Measurements from ENCODE around the gene HTR3D.

HTR3D gene

DNA sequence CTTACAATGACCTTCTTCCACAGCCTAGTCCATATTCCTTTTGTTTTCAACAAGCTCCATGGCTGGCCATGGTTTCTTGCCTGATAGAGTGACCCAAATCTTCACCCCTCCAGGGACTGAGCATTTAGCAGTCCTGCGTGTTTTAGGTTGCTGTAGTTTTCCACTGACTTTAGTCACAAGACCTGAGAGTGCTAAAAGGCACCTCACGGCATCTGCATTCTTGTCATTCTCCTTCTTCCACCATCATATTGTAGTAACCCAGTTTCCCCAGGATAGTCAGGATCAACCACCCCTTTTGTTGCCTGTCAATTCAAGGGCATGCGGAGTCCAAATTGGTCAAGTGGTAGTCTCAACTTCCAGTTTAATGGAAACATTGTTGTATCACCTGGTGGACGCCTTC, 42.1 kb downstream of the HTR3D start:
- no peak overlapping the region for H3K4me3 ChIP-seq (ENCODE audit: low read depth, low read length)
- TF ChIP-seq, protein P1, sequence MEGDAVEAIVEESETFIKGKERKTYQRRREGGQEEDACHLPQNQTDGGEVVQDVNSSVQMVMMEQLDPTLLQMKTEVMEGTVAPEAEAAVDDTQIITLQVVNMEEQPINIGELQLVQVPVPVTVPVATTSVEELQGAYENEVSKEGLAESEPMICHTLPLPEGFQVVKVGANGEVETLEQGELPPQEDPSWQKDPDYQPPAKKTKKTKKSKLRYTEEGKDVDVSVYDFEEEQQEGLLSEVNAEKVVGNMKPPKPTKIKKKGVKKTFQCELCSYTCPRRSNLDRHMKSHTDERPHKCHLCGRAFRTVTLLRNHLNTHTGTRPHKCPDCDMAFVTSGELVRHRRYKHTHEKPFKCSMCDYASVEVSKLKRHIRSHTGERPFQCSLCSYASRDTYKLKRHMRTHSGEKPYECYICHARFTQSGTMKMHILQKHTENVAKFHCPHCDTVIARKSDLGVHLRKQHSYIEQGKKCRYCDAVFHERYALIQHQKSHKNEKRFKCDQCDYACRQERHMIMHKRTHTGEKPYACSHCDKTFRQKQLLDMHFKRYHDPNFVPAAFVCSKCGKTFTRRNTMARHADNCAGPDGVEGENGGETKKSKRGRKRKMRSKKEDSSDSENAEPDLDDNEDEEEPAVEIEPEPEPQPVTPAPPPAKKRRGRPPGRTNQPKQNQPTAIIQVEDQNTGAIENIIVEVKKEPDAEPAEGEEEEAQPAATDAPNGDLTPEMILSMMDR (IDR thresholded peaks at IDR 0.05; ENCODE audit: low read depth, low read length): no peak
- no peak for DNase-seq (ENCODE audit: low read depth)

DNA sequence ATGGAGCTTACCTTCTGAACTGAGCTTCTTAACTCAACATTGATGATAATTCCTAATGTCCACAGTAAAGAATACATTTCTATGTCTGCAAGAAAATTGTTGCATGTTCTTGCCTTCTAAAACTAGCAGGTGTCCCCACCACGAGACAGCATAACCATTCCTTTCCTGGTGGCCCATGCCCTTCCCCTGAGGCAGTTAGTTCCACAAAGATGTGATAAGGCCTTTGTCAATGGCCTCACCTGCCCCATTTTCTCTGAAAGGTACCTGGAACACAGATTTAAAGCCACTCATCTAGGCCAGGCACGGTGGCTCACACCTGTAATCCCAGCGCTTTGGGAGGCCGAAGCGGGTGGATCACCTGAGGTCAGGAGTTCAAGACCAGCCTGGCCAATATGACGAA, 44.4 kb downstream of the HTR3D start:
- H3K4me3 ChIP-seq (ENCODE audit: low read depth, low read length): no peak overlapping the region
- TF ChIP-seq POLR2A (IDR thresholded peaks at IDR 0.05; ENCODE audit: extremely low read depth, insufficient read length): no peak
- TF ChIP-seq, protein P2, sequence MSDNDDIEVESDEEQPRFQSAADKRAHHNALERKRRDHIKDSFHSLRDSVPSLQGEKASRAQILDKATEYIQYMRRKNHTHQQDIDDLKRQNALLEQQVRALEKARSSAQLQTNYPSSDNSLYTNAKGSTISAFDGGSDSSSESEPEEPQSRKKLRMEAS (IDR thresholded peaks at IDR 0.05; ENCODE audit: low read depth, low read length): no peak
- TF ChIP-seq, protein P1 (IDR thresholded peaks at IDR 0.05; ENCODE audit: low read depth, low read length): no peak
- DNase-seq (ENCODE audit: low read depth): no peak

DNA sequence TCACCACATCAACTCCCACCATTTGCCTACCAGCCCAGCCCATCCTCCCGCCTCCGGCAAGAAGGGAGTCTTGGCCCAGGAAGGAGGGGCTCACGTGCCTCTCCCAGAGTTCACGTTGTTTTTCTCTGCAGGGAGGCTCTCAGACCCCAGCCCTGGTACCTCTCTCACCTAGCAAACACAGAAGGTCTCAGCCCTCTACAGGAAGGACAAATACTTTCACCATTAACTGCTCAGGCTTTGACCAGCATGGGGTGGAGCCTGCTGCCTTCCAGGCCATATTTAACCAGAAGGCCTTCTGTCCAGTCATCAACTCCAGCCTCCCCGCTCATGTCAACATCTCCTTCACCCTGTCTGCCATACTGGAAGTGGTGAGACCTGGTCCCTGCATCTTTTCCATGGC, 46.3 kb downstream of the HTR3D start:
- H3K4me3 ChIP-seq (ENCODE audit: low read depth, low read length): no peak overlapping the region
- TF ChIP-seq, protein P2 (IDR thresholded peaks at IDR 0.05; ENCODE audit: low read depth, low read length): no peak
- no peak for TF ChIP-seq POLR2A (IDR thresholded peaks at IDR 0.05; ENCODE audit: extremely low read depth, insufficient read length)
- no peak for TF ChIP-seq MYC (IDR thresholded peaks at IDR 0.05; ENCODE audit: low read depth, low read length)
- TF ChIP-seq, protein P1 (IDR thresholded peaks at IDR 0.05; ENCODE audit: low read depth, low read length): no peak
- DNase-seq (ENCODE audit: low read depth): no peak

DNA sequence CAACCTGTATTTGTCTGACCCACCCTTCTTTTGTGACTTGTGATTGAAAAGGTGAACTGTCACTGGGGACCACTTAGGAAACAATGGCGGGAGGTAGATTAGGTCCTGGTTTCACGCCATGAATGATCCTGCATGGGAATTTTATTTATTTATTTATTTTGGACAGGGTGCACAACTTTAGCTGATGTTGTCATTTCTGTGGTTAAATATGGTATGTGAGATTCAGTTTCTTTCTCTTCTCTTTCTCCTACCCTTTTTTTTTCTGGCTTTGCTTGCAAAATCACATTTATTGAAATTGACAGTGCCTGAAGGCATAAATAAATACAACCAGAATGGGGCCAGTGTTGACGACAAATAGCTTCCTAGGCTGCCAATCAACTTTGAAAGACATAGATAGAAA, 47.3 kb downstream of the HTR3D start:
- no peak for DNase-seq (ENCODE audit: low read depth)
- no peak for TF ChIP-seq POLR2A (IDR thresholded peaks at IDR 0.05; ENCODE audit: extremely low read depth, insufficient read length)
- TF ChIP-seq, protein P1 (IDR thresholded peaks at IDR 0.05; ENCODE audit: low read depth, low read length): no peak
- no peak for TF ChIP-seq MYC (IDR thresholded peaks at IDR 0.05; ENCODE audit: low read depth, low read length)
- TF ChIP-seq, protein P2 (IDR thresholded peaks at IDR 0.05; ENCODE audit: low read depth, low read length): no peak
- H3K4me3 ChIP-seq (ENCODE audit: low read depth, low read length): no peak overlapping the region

DNA sequence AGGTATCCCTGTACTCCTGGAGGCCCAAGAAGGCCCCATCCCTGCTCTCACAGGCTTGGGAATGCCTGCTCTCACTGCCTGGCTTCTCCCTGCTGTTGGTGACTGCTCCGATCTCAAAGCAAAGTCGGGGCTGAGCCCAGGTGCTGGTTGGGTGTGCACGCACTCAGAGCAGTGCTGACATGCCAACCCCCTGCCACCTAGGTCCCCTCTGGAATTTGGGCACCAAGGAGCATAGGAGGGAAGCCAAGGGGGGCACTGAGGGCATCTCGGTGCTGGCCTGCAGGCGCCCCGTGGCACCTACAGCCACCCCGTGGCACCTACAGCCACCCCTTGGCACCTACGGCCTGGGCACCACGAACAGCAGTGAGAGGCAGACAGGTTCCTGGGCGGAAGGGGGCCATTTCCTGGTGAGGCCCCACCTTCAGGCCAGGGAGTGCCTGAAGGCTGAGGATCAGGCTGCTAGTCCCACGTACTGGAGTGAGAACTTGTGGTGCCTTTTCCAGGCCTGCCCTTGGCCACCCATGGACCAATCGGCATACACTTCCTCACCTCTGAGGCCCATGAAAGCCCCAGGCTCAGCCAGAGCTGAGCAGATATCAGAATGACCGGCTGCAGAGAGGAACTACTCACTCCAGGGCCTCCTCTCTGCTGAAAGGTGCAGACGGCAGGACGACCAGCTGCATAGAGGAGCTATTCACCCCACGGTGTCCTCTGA, 49.7 kb downstream of the HTR3D start:
- TF ChIP-seq, protein P1 (IDR thresholded peaks at IDR 0.05; ENCODE audit: low read depth, low read length): no peak
- TF ChIP-seq, protein P2 (IDR thresholded peaks at IDR 0.05; ENCODE audit: low read depth, low read length): no peak
- TF ChIP-seq MYC (IDR thresholded peaks at IDR 0.05; ENCODE audit: low read depth, low read length): no peak
- no peak for TF ChIP-seq POLR2A (IDR thresholded peaks at IDR 0.05; ENCODE audit: extremely low read depth, insufficient read length)
- no peak overlapping the region for H3K4me3 ChIP-seq (ENCODE audit: low read depth, low read length)
- DNase-seq (ENCODE audit: low read depth): no peak

DNA sequence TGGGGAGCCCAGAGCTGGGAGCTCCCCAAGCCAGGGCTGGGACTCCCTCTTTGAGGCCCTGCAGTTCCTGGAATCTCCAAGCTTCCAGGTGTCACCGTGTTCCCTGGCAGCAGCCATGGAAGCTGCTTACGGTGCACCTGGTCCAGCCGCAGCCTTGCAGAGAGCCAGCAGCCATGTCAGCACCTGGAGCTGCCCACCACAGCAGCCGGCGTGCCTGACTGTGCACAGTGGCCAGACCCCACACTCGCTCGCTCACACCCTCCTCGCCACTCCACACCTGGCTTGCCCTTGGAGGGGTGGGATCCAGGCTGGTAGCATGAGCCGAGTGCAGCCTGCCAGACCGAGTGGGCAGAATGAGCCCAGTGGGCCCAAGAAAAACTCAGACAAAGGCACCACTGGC, 50.5 kb downstream of the HTR3D start:
- no peak overlapping the region for H3K4me3 ChIP-seq (ENCODE audit: low read depth, low read length)
- no peak for DNase-seq (ENCODE audit: low read depth)
- TF ChIP-seq POLR2A (IDR thresholded peaks at IDR 0.05; ENCODE audit: extremely low read depth, insufficient read length): no peak
- TF ChIP-seq, protein P1 (IDR thresholded peaks at IDR 0.05; ENCODE audit: low read depth, low read length): no peak
